H1 (cell line): Measurements from ENCODE around the gene DPF1. TPM values are rescaled to one million over a fixed set of nuclear protein-coding genes. Genes with fewer than 3 reads are reported as not detected.

Source experiments
- CTCF ChIA-PET: fragments of 300-600 bp; sonication (Branson Sonifier 250); formaldehyde crosslinking; loops from one replicate; lab custom pipeline; 2021; ENCODE audit not compliant: partially characterized antibody; lab: Charles Lee
- POLR2A ChIA-PET: fragments of 300-600 bp; sonication (Branson Sonifier 250); formaldehyde crosslinking; loops from one replicate; lab custom pipeline; 2021; ENCODE audit warnings: inconsistent platforms; ENCODE audit not compliant: partially characterized antibody; lab: Charles Lee
- DNase-seq, 2 experiments: peaks; one replicate each; pipeline versions ENCODE4 v3.0.0 to v3.0.0-alpha.2; 2010 to 2022; ENCODE audit warnings: low spot score in 2 of 2, low read depth in 1 of 2, mixed read lengths in 1 of 2
- FAIRE-seq: peaks from 2 replicates; lab custom pipeline; 2011; peaks lifted over from hg19 to GRCh38; lab: Jason Lieb, UNC
- H2AFZ ChIP-seq: 2 replicates; pipeline ENCODE4 v1.8.1; 2012; ENCODE audit warnings: low read length, inconsistent platforms
- H2AK5ac ChIP-seq: 2 replicates; pipeline ENCODE4 v1.6.1; 2013; ENCODE audit warnings: low read depth, low read length
- H2BK120ac ChIP-seq: replicated peaks from 2 replicates; pipeline ENCODE3; 2013; ENCODE audit warnings: low read depth, low read length, inconsistent platforms
- H2BK12ac ChIP-seq: 2 replicates; pipeline ENCODE4 v1.6.1; 2013; ENCODE audit warnings: low read depth, low read length
- H2BK15ac ChIP-seq: 2 replicates; pipeline ENCODE4 v1.6.1; 2013; ENCODE audit warnings: low read length
- H2BK20ac ChIP-seq: 2 replicates; pipeline ENCODE4 v1.6.1; 2013; ENCODE audit warnings: low read length
- H2BK5ac ChIP-seq: 2 replicates; pipeline ENCODE4 v1.6.1; 2013; ENCODE audit warnings: low read depth, low read length
- H3K14ac ChIP-seq: 2 replicates; pipeline ENCODE4 v1.6.1; 2013; ENCODE audit warnings: inconsistent platforms; ENCODE audit not compliant: insufficient read length
- H3K18ac ChIP-seq: 2 replicates; pipeline ENCODE4 v1.6.1; 2013; ENCODE audit warnings: low read length; ENCODE audit errors: extremely low read depth
- H3K23ac ChIP-seq: 2 replicates; pipeline ENCODE4 v1.6.1; 2013; ENCODE audit warnings: inconsistent platforms; ENCODE audit not compliant: insufficient read length
- H3K23me2 ChIP-seq: 2 replicates; pipeline ENCODE4 v1.6.1; 2013; ENCODE audit warnings: low read depth, low read length
- H3K27ac ChIP-seq: 2 replicates; pipeline ENCODE4 v1.6.1; 2011; ENCODE audit warnings: low read depth, low read length, inconsistent platforms
- H3K27me3 ChIP-seq, 4 experiments: replicated peaks in 1 of 4; 1 replicate in 1 of 4; 2 replicates in 3 of 4; pipeline versions ENCODE4 v1.6.1 to v1.8.1; 2011 to 2013; ENCODE audit warnings: low read length in 3 of 4, mild to moderate bottlenecking in 3 of 4, inconsistent platforms in 2 of 4, mixed read lengths in 2 of 4, moderate library complexity in 1 of 4; ENCODE audit not compliant: control insufficient read depth in 3 of 4, insufficient read depth in 3 of 4; ENCODE audit errors: extremely low read depth in 1 of 4
- H3K36me3 ChIP-seq, 4 experiments: 2 replicates each; pipeline versions ENCODE4 v1.6.1 to v1.8.1; 2011 to 2013; ENCODE audit warnings: mild to moderate bottlenecking in 4 of 4, low read length in 3 of 4, moderate library complexity in 2 of 4, control low read depth in 1 of 4, inconsistent platforms in 1 of 4; ENCODE audit not compliant: insufficient read depth in 4 of 4, control insufficient read depth in 2 of 4
- H3K4ac ChIP-seq: replicated peaks from 2 replicates; pipeline ENCODE3; 2013; ENCODE audit warnings: low read length, low read depth, mixed read lengths, inconsistent platforms; ENCODE audit not compliant: insufficient read length
- H3K4me1 ChIP-seq, 4 experiments: replicated peaks in 1 of 4; 1 replicate in 1 of 4; 2 replicates in 3 of 4; pipeline versions ENCODE4 v1.6.1 to v1.8.1; 2011 to 2013; ENCODE audit warnings: low read length in 3 of 4, inconsistent platforms in 2 of 4, mixed read lengths in 1 of 4; ENCODE audit not compliant: insufficient read depth in 4 of 4, control insufficient read depth in 3 of 4
- H3K4me2 ChIP-seq, 2 experiments: 2 replicates each; pipeline versions ENCODE4 v1.6.1 to v1.8.1; 2011 to 2013; ENCODE audit warnings: low read depth in 2 of 2, low read length in 2 of 2, control low read depth in 1 of 2, inconsistent platforms in 1 of 2, mild to moderate bottlenecking in 1 of 2; ENCODE audit not compliant: insufficient read depth in 1 of 2
- H3K4me3 ChIP-seq, 4 experiments: fragments of 200-600, 300-600 bp in 1 of 4; sonication (generic), shearing (Covaris generic), sonication (Bioruptor Twin) in 1 of 4; 2 replicates each; pipeline versions ENCODE4 v1.5.1 to v1.8.1; 2011 to 2016; ENCODE audit warnings: low read length in 4 of 4, low read depth in 3 of 4, control low read depth in 2 of 4, inconsistent platforms in 2 of 4, mild to moderate bottlenecking in 2 of 4, mixed read lengths in 1 of 4, moderate library complexity in 1 of 4; ENCODE audit not compliant: insufficient read depth in 2 of 4; ENCODE audit errors: extremely low read depth in 1 of 4
- H3K56ac ChIP-seq: replicated peaks from 2 replicates; pipeline ENCODE3; 2013; ENCODE audit warnings: low read depth, mild to moderate bottlenecking, mixed read lengths, low read length, inconsistent platforms; ENCODE audit not compliant: insufficient read length
- H3K79me1 ChIP-seq: 2 replicates; pipeline ENCODE4 v1.6.1; 2013; ENCODE audit warnings: low read depth, low read length, control low read depth
- H3K79me2 ChIP-seq, 2 experiments: 2 replicates each; pipeline versions ENCODE4 v1.6.1 to v1.8.1; 2012 to 2013; ENCODE audit warnings: low read length in 2 of 2, mild to moderate bottlenecking in 2 of 2, inconsistent platforms in 1 of 2; ENCODE audit not compliant: insufficient read depth in 2 of 2, control insufficient read depth in 1 of 2
- H3K9ac ChIP-seq, 4 experiments: replicated peaks in 1 of 4; 1 replicate in 1 of 4; 2 replicates in 3 of 4; pipeline versions ENCODE4 v1.6.1 to v1.8.1; 2011 to 2013; ENCODE audit warnings: low read depth in 3 of 4, low read length in 3 of 4, control low read depth in 2 of 4, mild to moderate bottlenecking in 2 of 4, moderate library complexity in 2 of 4, inconsistent platforms in 1 of 4; ENCODE audit errors: extremely low read depth in 1 of 4
- H3K9me3 ChIP-seq, 2 experiments: 2 replicates each; pipeline versions ENCODE4 v1.6.1 to v1.8.1; 2012 to 2013; ENCODE audit warnings: mild to moderate bottlenecking in 2 of 2, moderate library complexity in 2 of 2, control low read depth in 1 of 2, inconsistent platforms in 1 of 2, low read depth in 1 of 2, low read length in 1 of 2, mixed read lengths in 1 of 2; ENCODE audit not compliant: insufficient read depth in 2 of 2
- H4K20me1 ChIP-seq, 2 experiments: replicated peaks in 1 of 2; 2 replicates each; pipeline versions ENCODE3 to v1.8.1; 2011 to 2013; ENCODE audit warnings: inconsistent platforms in 2 of 2, low read length in 2 of 2, mild to moderate bottlenecking in 1 of 2; ENCODE audit not compliant: insufficient read depth in 2 of 2, control insufficient read depth in 1 of 2
- H4K5ac ChIP-seq: 2 replicates; pipeline ENCODE4 v1.6.1; 2013; ENCODE audit warnings: low read length, low read depth, mixed read lengths, inconsistent platforms; ENCODE audit not compliant: insufficient read length
- H4K8ac ChIP-seq: 2 replicates; pipeline ENCODE4 v1.8.0; 2013; ENCODE audit warnings: mild to moderate bottlenecking, moderate library complexity, low read length, inconsistent platforms; ENCODE audit not compliant: insufficient read depth; ENCODE audit errors: extremely low read depth
- H4K91ac ChIP-seq: replicated peaks from 2 replicates; pipeline ENCODE3; 2013; ENCODE audit warnings: low read length, mixed read lengths, inconsistent platforms; ENCODE audit not compliant: insufficient read length
- GTF2F1 ChIP-seq: IDR thresholded peaks from 2 replicates; pipeline ENCODE4 v1.6.1; 2012; ENCODE audit warnings: low read depth, low read length, improper control_type of control experiment, borderline replicate concordance
- HDAC2 ChIP-seq, 2 experiments: fragments of 300-600 bp in 1 of 2; sonication (generic) in 1 of 2; IDR thresholded peaks; 2 replicates each; pipeline ENCODE4 v1.6.1; 2011 to 2012; ENCODE audit warnings: low read depth in 2 of 2, low read length in 2 of 2, mild to moderate bottlenecking in 2 of 2, moderate library complexity in 2 of 2, borderline replicate concordance in 1 of 2, inconsistent platforms in 1 of 2
- KDM1A ChIP-seq: fragments of 200-600, 300-600 bp; sonication (generic); IDR thresholded peaks from 2 replicates; pipeline ENCODE4 v1.7.1; 2016; ENCODE audit warnings: mild to moderate bottlenecking, low read length, borderline replicate concordance
- WGBS, 2 experiments: shearing (Covaris generic) in 1 of 2; methylation state at CpG; one replicate each; pipeline versions ENCODE4 v1.1.6 to v1.1.7; 2013 to 2015; ENCODE audit warnings: low lambda C conversion rate in 2 of 2, mixed read lengths in 2 of 2, inconsistent platforms in 1 of 2, low coverage in 1 of 2, missing lambda C conversion rate in 1 of 2; ENCODE audit not compliant: insufficient replicate concordance in 2 of 2, insufficient coverage in 1 of 2, insufficient read length in 1 of 2; ENCODE audit errors: extremely low coverage in 1 of 2, missing lambda C conversion rate in 1 of 2; 5-methylcytosine and 5-hydroxymethylcytosine counted together
- polyA plus RNA-seq, 7 experiments: library from polyadenylated mRNA; depleted of rRNA in 3 of 7; stranded (reverse) in 5 of 7; unstranded in 2 of 7; fragments of >200 nt in 5 of 7; fragments of 200-250 nt in 2 of 7; gene quantifications; 1 replicate in 5 of 7; 2 replicates in 1 of 7; 4 replicates in 1 of 7; pipeline versions ENCODE4 v1.2.1 to v1.2.3, GENCODE V29; 2011 to 2013; ENCODE audit warnings: missing spikeins in 2 of 7, mixed read lengths in 2 of 7
- total RNA-seq: library from RNA; stranded (reverse); fragmentation: NEBNext Ultra II Directional; extraction: Animal tissue kit (Norgen Biotek cat#: 25700); gene quantifications from 2 replicates; pipeline ENCODE4 v1.2.1, GENCODE V29; 2021
- TF ChIP-seq, protein P1 (sequence below): IDR thresholded peaks from 2 replicates; pipeline ENCODE4 v1.6.1; 2011; ENCODE audit warnings: low read length, improper control_type of control experiment
- TF ChIP-seq, protein P2 (sequence below): IDR thresholded peaks from 2 replicates; pipeline ENCODE4 v1.6.1; 2011; ENCODE audit warnings: low read depth, mild to moderate bottlenecking, low read length; ENCODE audit not compliant: insufficient read depth
- TF ChIP-seq, protein P3 (sequence below): IDR thresholded peaks from 2 replicates; pipeline ENCODE4 v1.6.1; 2012; ENCODE audit warnings: low read length, inconsistent platforms

Gene DPF1
- total and polyA plus RNA-seq, 2 of the 8 experiments (the other 6 are each of a cell fraction or from before 2014, with no cell fraction given) = 12.9 to 15.6 TPM

DNA sequence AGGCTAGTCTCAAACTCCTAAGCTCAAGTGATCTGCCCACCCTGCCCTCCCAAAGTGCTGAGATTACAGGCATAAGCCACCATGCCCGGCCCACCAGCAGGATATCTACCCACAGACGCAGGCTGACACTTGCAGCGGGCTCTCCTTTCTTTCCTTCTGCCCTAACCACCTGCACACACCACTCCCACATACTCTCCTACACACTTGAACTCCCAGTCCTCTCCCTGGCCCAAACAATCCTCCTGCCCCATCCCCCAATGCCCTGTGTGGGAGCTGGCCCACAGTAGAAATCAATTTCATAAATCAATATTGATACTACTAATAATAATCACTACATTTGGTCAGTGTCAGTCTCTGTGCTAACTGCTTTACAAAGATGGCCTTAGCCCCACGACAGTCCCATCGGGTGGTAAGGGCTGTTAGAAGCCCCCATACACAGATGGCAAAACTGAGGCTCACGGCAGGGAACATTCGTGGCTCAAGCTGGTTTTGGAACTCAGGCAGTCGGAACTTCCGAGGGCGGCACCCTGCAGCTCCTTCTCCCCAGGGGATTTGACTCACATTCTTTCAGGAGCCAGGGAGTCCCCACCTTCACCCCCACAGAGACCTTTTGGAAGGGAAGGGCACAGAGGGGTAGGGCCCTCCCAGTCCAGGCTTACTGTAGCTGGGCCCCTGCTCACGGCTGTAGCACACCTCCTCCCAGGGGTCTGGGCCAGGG lies 3.4 kb upstream of the DPF1 start:
- H3K79me1 ChIP-seq = peaks cover 4% of the 10 kb centered on the region; the same call in 1 of the 2 replicates
- peak overlapping the region; percentile 54; the same call in 1 of the 2 replicates for H3K27ac ChIP-seq
- H2AFZ ChIP-seq = no peak overlapping the region; the same call in 1 of the 2 replicates
- no peak overlapping the region for H2BK120ac ChIP-seq
- H4K20me1 ChIP-seq = peaks cover 0 to 5% of the 10 kb centered on the region in 2 experiments
- no peak overlapping the region for H3K4ac ChIP-seq
- H3K9me3 ChIP-seq = no peaks in the 10 kb centered on the region
- peak overlapping the region; percentile 97 for H4K91ac ChIP-seq
- H4K8ac ChIP-seq = no peak overlapping the region
- peak overlapping the region; percentile 94; the same call in 1 of the 2 replicates for H2BK5ac ChIP-seq
- peak overlapping the region; percentile 76 for H2BK12ac ChIP-seq
- peaks cover 0 to 7% of the 10 kb centered on the region in 2 experiments; a peak in 2 of 4 replicates for H3K79me2 ChIP-seq
- no peak for FAIRE-seq
- H3K23me2 ChIP-seq = peaks cover 16% of the 10 kb centered on the region
- no peak overlapping the region for H3K14ac ChIP-seq
- peaks cover 6 to 17% (median 14%) of the 10 kb centered on the region in 4 experiments for H3K4me1 ChIP-seq
- peak overlapping the region; percentile 78 to 95 for H3K4me2 ChIP-seq
- WGBS, 2 experiments = 46% methylated on average over 11 of the region's 11 CpGs; no CpG with 5 or more reads in 1 of the 2 experiments
- H3K56ac ChIP-seq = no peak overlapping the region
- peak overlapping the region; percentile 61; the same call in 1 of the 2 replicates for H2BK15ac ChIP-seq
- H2BK20ac ChIP-seq = peak overlapping the region; percentile 83
- 0 out of 2 replicates have a peak overlapping the region, but pooled peaks have one; percentile 53 for H2AK5ac ChIP-seq
- H3K36me3 ChIP-seq = no peaks in the 10 kb centered on the region
- peaks cover 0 to 10% (median 5%) of the 10 kb centered on the region in 4 experiments; a peak in 3 of 7 replicates for H3K27me3 ChIP-seq
- POLR2A ChIA-PET = interaction anchor here (0.8 to 1.8 kb wide), 7 partner anchors 9 to 161 kb away, joined by 3 to 4 read pairs (median 3); partner anchors contain the start of gene SPRED3
- CTCF ChIA-PET = interaction anchor here (0.6 to 1.9 kb wide), 10 partner anchors 12 to 146 kb away, joined by 3 to 17 read pairs (median 4); no protein-coding TSS in a partner anchor
- H3K23ac ChIP-seq = no peak overlapping the region
- H3K9ac ChIP-seq = no peak overlapping the region
- H3K18ac ChIP-seq = peak overlapping the region; percentile 78
- DNase-seq = no peak
- peak overlapping the region in 3 of 4 experiments; percentile 35 to 55 (median 38); a peak in 7 of 8 replicates for H3K4me3 ChIP-seq
- no peak overlapping the region for H4K5ac ChIP-seq
- peak in 1 of 2 experiments; percentile 97; a peak in 2 of 4 replicates for TF ChIP-seq HDAC2 (IDR thresholded peaks at IDR 0.05; ENCODE audit: borderline replicate concordance in 1 of 2, low read depth in 2 of 2, low read length in 2 of 2)
- TF ChIP-seq KDM1A = peak; percentile 99
- TF ChIP-seq, protein P1, sequence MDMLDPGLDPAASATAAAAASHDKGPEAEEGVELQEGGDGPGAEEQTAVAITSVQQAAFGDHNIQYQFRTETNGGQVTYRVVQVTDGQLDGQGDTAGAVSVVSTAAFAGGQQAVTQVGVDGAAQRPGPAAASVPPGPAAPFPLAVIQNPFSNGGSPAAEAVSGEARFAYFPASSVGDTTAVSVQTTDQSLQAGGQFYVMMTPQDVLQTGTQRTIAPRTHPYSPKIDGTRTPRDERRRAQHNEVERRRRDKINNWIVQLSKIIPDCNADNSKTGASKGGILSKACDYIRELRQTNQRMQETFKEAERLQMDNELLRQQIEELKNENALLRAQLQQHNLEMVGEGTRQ = no peak
- TF ChIP-seq, protein P2, sequence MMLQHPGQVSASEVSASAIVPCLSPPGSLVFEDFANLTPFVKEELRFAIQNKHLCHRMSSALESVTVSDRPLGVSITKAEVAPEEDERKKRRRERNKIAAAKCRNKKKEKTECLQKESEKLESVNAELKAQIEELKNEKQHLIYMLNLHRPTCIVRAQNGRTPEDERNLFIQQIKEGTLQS = no peak
- TF ChIP-seq GTF2F1 = no peak
- TF ChIP-seq, protein P3, sequence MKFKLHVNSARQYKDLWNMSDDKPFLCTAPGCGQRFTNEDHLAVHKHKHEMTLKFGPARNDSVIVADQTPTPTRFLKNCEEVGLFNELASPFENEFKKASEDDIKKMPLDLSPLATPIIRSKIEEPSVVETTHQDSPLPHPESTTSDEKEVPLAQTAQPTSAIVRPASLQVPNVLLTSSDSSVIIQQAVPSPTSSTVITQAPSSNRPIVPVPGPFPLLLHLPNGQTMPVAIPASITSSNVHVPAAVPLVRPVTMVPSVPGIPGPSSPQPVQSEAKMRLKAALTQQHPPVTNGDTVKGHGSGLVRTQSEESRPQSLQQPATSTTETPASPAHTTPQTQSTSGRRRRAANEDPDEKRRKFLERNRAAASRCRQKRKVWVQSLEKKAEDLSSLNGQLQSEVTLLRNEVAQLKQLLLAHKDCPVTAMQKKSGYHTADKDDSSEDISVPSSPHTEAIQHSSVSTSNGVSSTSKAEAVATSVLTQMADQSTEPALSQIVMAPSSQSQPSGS = no peak
